ENCODE results near the gene PLXNA4.

PLXNA4 gene

GRCh38 chr7:132551886-132552285, 24.4 kb downstream of the PLXNA4 start:
- DNase-seq (ENCODE audit: low read depth) = no peak
- TF ChIP-seq CTCF (IDR thresholded peaks at IDR 0.05; ENCODE audit: insufficient read depth, low read depth, low read length, missing control alignments) = no peak
- H3K4me3 ChIP-seq (ENCODE audit: low read depth, low read length) = no peak overlapping the region

GRCh38 chr7:132551439-132551838, 24.8 kb downstream of the PLXNA4 start:
- H3K4me3 ChIP-seq (ENCODE audit: low read depth, low read length) = no peak overlapping the region
- DNase-seq (ENCODE audit: low read depth) = no peak
- no peak for TF ChIP-seq CTCF (IDR thresholded peaks at IDR 0.05; ENCODE audit: insufficient read depth, low read depth, low read length, missing control alignments)

- TF ChIP-seq CTCF (IDR thresholded peaks at IDR 0.05; ENCODE audit: insufficient read depth, low read depth, low read length, missing control alignments) = no peak
- no peak for DNase-seq (ENCODE audit: low read depth)
- no peak overlapping the region for H3K4me3 ChIP-seq (ENCODE audit: low read depth, low read length)
These were observed 27.7 kb downstream of the PLXNA4 start for GRCh38 chr7:132548489-132549078.

- H3K4me3 ChIP-seq (ENCODE audit: low read depth, low read length) = no peak overlapping the region
- TF ChIP-seq CTCF (IDR thresholded peaks at IDR 0.05; ENCODE audit: insufficient read depth, low read depth, low read length, missing control alignments) = no peak
- no peak for DNase-seq (ENCODE audit: low read depth)
These were observed 28.4 kb downstream of the PLXNA4 start for GRCh38 chr7:132547821-132548220.

GRCh38 chr7:132546366-132547127, 29.7 kb downstream of the PLXNA4 start:
- DNase-seq (ENCODE audit: low read depth) = no peak
- no peak overlapping the region for H3K4me3 ChIP-seq (ENCODE audit: low read depth, low read length)
- TF ChIP-seq CTCF (IDR thresholded peaks at IDR 0.05; ENCODE audit: insufficient read depth, low read depth, low read length, missing control alignments) = no peak

- no peak overlapping the region for H3K4me3 ChIP-seq (ENCODE audit: low read depth, low read length)
- no peak for TF ChIP-seq CTCF (IDR thresholded peaks at IDR 0.05; ENCODE audit: insufficient read depth, low read depth, low read length, missing control alignments)
These were observed 30.5 kb downstream of the PLXNA4 start for GRCh38 chr7:132545756-132546155.

More at GRCh38 chr7:132545756-132546155, 30.5 kb downstream of the PLXNA4 start:
- no peak for DNase-seq (ENCODE audit: low read depth)

Data from GM12865 (cell line).